ENCODE results near the gene SPACA4.
"Not testable (repeated sequence)": the region's sequence is repeated elsewhere in the genome, so short reads cannot be mapped to it uniquely, and the experiment has no call there.

The SPACA4 gene

GRCh38 chr19:48627865-48628314, 21.3 kb downstream of the SPACA4 start:
- ATAC-seq (replicated peaks; ENCODE audit: extremely low read depth, poor library complexity, severe bottlenecking) (no peak), DNase-seq (ENCODE audit: low spot score in 2 of 2) (no peak)
- Mint-ChIP-seq H3K27ac (ENCODE audit: low read depth) (no peak overlapping the region), H3K9me3 (no peaks in the 10 kb centered on the region), H3K36me3 (ENCODE audit: insufficient read depth) (peaks cover 23% of the 10 kb centered on the region), H3K4me1 (peaks cover 35% of the 10 kb centered on the region), H3K4me3 (no peak overlapping the region), H3K27me3 (no peaks in the 10 kb centered on the region)

- ATAC-seq (replicated peaks; ENCODE audit: extremely low read depth, poor library complexity, severe bottlenecking) (no peak), DNase-seq (ENCODE audit: low spot score in 2 of 2) (no peak)
- no peak overlapping the region for H3K27ac Mint-ChIP-seq (ENCODE audit: low read depth)
- no peak overlapping the region for H3K4me3 Mint-ChIP-seq
- H3K36me3 Mint-ChIP-seq (ENCODE audit: insufficient read depth): peaks cover 23% of the 10 kb centered on the region
- H3K4me1 Mint-ChIP-seq: peaks cover 29% of the 10 kb centered on the region
- H3K27me3 Mint-ChIP-seq: no peaks in the 10 kb centered on the region
- H3K9me3 Mint-ChIP-seq: no peaks in the 10 kb centered on the region
Measured at GRCh38 chr19:48628486-48629296, 22.1 kb downstream of the SPACA4 start.

GRCh38 chr19:48629297-48629598, 22.7 kb downstream of the SPACA4 start:
- ATAC-seq (replicated peaks; ENCODE audit: extremely low read depth, poor library complexity, severe bottlenecking): no peak
- H3K36me3 Mint-ChIP-seq (ENCODE audit: insufficient read depth): peaks cover 26% of the 10 kb centered on the region
- H3K4me1 Mint-ChIP-seq: peaks cover 26% of the 10 kb centered on the region
- H3K27ac Mint-ChIP-seq (ENCODE audit: low read depth): no peak overlapping the region
- no peak for DNase-seq (ENCODE audit: low spot score in 2 of 2)
- H3K4me3 Mint-ChIP-seq: no peak overlapping the region
- no peaks in the 10 kb centered on the region for H3K9me3 Mint-ChIP-seq
- no peaks in the 10 kb centered on the region for H3K27me3 Mint-ChIP-seq

GRCh38 chr19:48629599-48630295, 23.2 kb downstream of the SPACA4 start:
- DNase-seq (ENCODE audit: low spot score in 2 of 2) (no peak), ATAC-seq (replicated peaks; ENCODE audit: extremely low read depth, poor library complexity, severe bottlenecking) (no peak)
- H3K27me3 Mint-ChIP-seq: no peaks in the 10 kb centered on the region
- no peaks in the 10 kb centered on the region for H3K9me3 Mint-ChIP-seq
- H3K36me3 Mint-ChIP-seq (ENCODE audit: insufficient read depth): peaks cover 26% of the 10 kb centered on the region
- H3K4me3 Mint-ChIP-seq: no peak overlapping the region
- H3K27ac Mint-ChIP-seq (ENCODE audit: low read depth): no peak overlapping the region
- H3K4me1 Mint-ChIP-seq: peaks cover 26% of the 10 kb centered on the region

GRCh38 chr19:48630296-48631063, 23.9 kb downstream of the SPACA4 start:
- Mint-ChIP-seq H3K27me3 (no peaks in the 10 kb centered on the region), H3K9me3 (no peaks in the 10 kb centered on the region), H3K27ac (ENCODE audit: low read depth) (no peak overlapping the region), H3K4me3 (no peak overlapping the region), H3K4me1 (peaks cover 25% of the 10 kb centered on the region), H3K36me3 (ENCODE audit: insufficient read depth) (peaks cover 30% of the 10 kb centered on the region)
- no peak for ATAC-seq (replicated peaks; ENCODE audit: extremely low read depth, poor library complexity, severe bottlenecking)
- DNase-seq (ENCODE audit: low spot score in 2 of 2): no peak

- no peak for DNase-seq (ENCODE audit: low spot score in 2 of 2)
- ATAC-seq (replicated peaks; ENCODE audit: extremely low read depth, poor library complexity, severe bottlenecking): no peak
- Mint-ChIP-seq H3K9me3 (no peaks in the 10 kb centered on the region), H3K27ac (ENCODE audit: low read depth) (no peak overlapping the region), H3K36me3 (ENCODE audit: insufficient read depth) (peaks cover 34% of the 10 kb centered on the region), H3K4me1 (peaks cover 24% of the 10 kb centered on the region), H3K4me3 (no peak overlapping the region), H3K27me3 (no peaks in the 10 kb centered on the region)
Measured at GRCh38 chr19:48631225-48631624, 24.7 kb downstream of the SPACA4 start.

GRCh38 chr19:48632286-48632685, 25.7 kb downstream of the SPACA4 start:
- DNase-seq (ENCODE audit: low spot score in 2 of 2); H3K27ac Mint-ChIP-seq (ENCODE audit: low read depth); H3K4me3 Mint-ChIP-seq; H3K27me3 Mint-ChIP-seq; ATAC-seq (replicated peaks; ENCODE audit: extremely low read depth, poor library complexity, severe bottlenecking); H3K9me3 Mint-ChIP-seq: not testable (repeated sequence)
- peaks cover 25% of the 10 kb centered on the region for H3K4me1 Mint-ChIP-seq
- peaks cover 29% of the 10 kb centered on the region for H3K36me3 Mint-ChIP-seq (ENCODE audit: insufficient read depth)

- peaks cover 28% of the 10 kb centered on the region for H3K4me1 Mint-ChIP-seq
- H3K27ac Mint-ChIP-seq (ENCODE audit: low read depth): no peak overlapping the region
- H3K36me3 Mint-ChIP-seq (ENCODE audit: insufficient read depth): peaks cover 32% of the 10 kb centered on the region
- no peak for DNase-seq (ENCODE audit: low spot score in 2 of 2)
- no peaks in the 10 kb centered on the region for H3K27me3 Mint-ChIP-seq
- no peak for ATAC-seq (replicated peaks; ENCODE audit: extremely low read depth, poor library complexity, severe bottlenecking)
- H3K4me3 Mint-ChIP-seq: no peak overlapping the region
- no peaks in the 10 kb centered on the region for H3K9me3 Mint-ChIP-seq
Measured at GRCh38 chr19:48632692-48633147, 26.2 kb downstream of the SPACA4 start.

- ATAC-seq (replicated peaks; ENCODE audit: extremely low read depth, poor library complexity, severe bottlenecking): no peak
- H3K36me3 Mint-ChIP-seq (ENCODE audit: insufficient read depth): peaks cover 37% of the 10 kb centered on the region
- no peaks in the 10 kb centered on the region for H3K27me3 Mint-ChIP-seq
- no peaks in the 10 kb centered on the region for H3K9me3 Mint-ChIP-seq
- H3K27ac Mint-ChIP-seq (ENCODE audit: low read depth): peak overlapping the region; percentile 79
- no peak for DNase-seq (ENCODE audit: low spot score in 2 of 2)
- peak overlapping the region; percentile 85 for H3K4me3 Mint-ChIP-seq
- peaks cover 35% of the 10 kb centered on the region for H3K4me1 Mint-ChIP-seq
Measured at GRCh38 chr19:48633148-48634035, 26.9 kb downstream of the SPACA4 start.

GRCh38 chr19:48634036-48634342, 27.4 kb downstream of the SPACA4 start:
- Mint-ChIP-seq H3K36me3 (ENCODE audit: insufficient read depth) (peaks cover 42% of the 10 kb centered on the region), H3K4me1 (peaks cover 35% of the 10 kb centered on the region), H3K27me3 (no peaks in the 10 kb centered on the region), H3K27ac (ENCODE audit: low read depth) (peak overlapping the region; percentile 79), H3K9me3 (no peaks in the 10 kb centered on the region), H3K4me3 (peak overlapping the region; percentile 85)
- DNase-seq (ENCODE audit: low spot score in 2 of 2) (no peak), ATAC-seq (replicated peaks; ENCODE audit: extremely low read depth, poor library complexity, severe bottlenecking) (no peak)

- H3K27ac Mint-ChIP-seq (ENCODE audit: low read depth): peak overlapping the region; percentile 79
- DNase-seq (ENCODE audit: low spot score in 2 of 2) (peak; percentile 70 to 76), ATAC-seq (replicated peaks; ENCODE audit: extremely low read depth, poor library complexity, severe bottlenecking) (no peak)
- peaks cover 41% of the 10 kb centered on the region for H3K36me3 Mint-ChIP-seq (ENCODE audit: insufficient read depth)
- no peaks in the 10 kb centered on the region for H3K27me3 Mint-ChIP-seq
- H3K9me3 Mint-ChIP-seq: no peaks in the 10 kb centered on the region
- H3K4me3 Mint-ChIP-seq: peak overlapping the region; percentile 85
- H3K4me1 Mint-ChIP-seq: peaks cover 39% of the 10 kb centered on the region
Measured at GRCh38 chr19:48634424-48635262, 28.1 kb downstream of the SPACA4 start.
